ENCODE data around the gene CCDC188. TPM values are rescaled to one million over a fixed set of nuclear protein-coding genes. Genes with fewer than 3 reads are reported as not detected.

CCDC188 gene
- total and polyA plus RNA-seq, 2 of the 8 experiments (the other 6 are each of a cell fraction or from before 2014, with no cell fraction given) = not detected

GRCh38 chr22:20099099-20099711 is 51.6 kb downstream of the CCDC188 start:
- H2BK5ac ChIP-seq (ENCODE audit: low read depth, low read length) = no peak overlapping the region
- no peak overlapping the region for H3K4me3 ChIP-seq (ENCODE audit: extremely low read depth in 1 of 4, insufficient read depth in 2 of 4, low read depth in 3 of 4, low read length in 4 of 4)
- H3K14ac ChIP-seq (ENCODE audit: insufficient read length) = no peak overlapping the region
- H3K36me3 ChIP-seq (ENCODE audit: control insufficient read depth in 2 of 4, insufficient read depth in 4 of 4, low read length in 3 of 4) = peaks cover 15 to 87% (median 48%) of the 10 kb centered on the region in 4 experiments
- H3K9me3 ChIP-seq (ENCODE audit: insufficient read depth in 2 of 2, low read depth in 1 of 2, low read length in 1 of 2) = no peaks in the 10 kb centered on the region
- peaks cover 9% of the 10 kb centered on the region for H3K79me1 ChIP-seq (ENCODE audit: low read depth, low read length)
- H4K8ac ChIP-seq (ENCODE audit: extremely low read depth, insufficient read depth, low read length) = no peak overlapping the region
- H3K18ac ChIP-seq (ENCODE audit: extremely low read depth, low read length) = no peak overlapping the region
- H4K5ac ChIP-seq (ENCODE audit: insufficient read length, low read depth, low read length) = no peak overlapping the region
- no peaks in the 10 kb centered on the region for H3K27me3 ChIP-seq (replicated peaks in 1 of 4; ENCODE audit: control insufficient read depth in 3 of 4, extremely low read depth in 1 of 4, insufficient read depth in 3 of 4, low read length in 3 of 4)
- no peak overlapping the region for H3K27ac ChIP-seq (ENCODE audit: low read depth, low read length)
- no peak for DNase-seq (ENCODE audit: low read depth in 1 of 2, low spot score in 2 of 2)
- TF ChIP-seq SIN3A (conservative IDR thresholded peaks at IDR 0.05 in 1 of 2, IDR thresholded peaks at IDR 0.05 in 1 of 2; ENCODE audit: low read depth in 1 of 2, low read length in 2 of 2) (no peak), CTBP2 (IDR thresholded peaks at IDR 0.05; ENCODE audit: borderline replicate concordance, insufficient read depth, insufficient read length, low read length) (no peak), TAF1 (IDR thresholded peaks at IDR 0.05; ENCODE audit: low read depth, low read length) (no peak), ZNF274 (IDR thresholded peaks at IDR 0.05; ENCODE audit: borderline replicate concordance, extremely low read depth, low read length) (no peak), YY1 (IDR thresholded peaks at IDR 0.05; ENCODE audit: low read depth, low read length) (no peak), SP4 (IDR thresholded peaks at IDR 0.05; ENCODE audit: low read length) (no peak), POLR2AphosphoS5 (IDR thresholded peaks at IDR 0.05; ENCODE audit: low read depth, low read length) (no peak)
- no peak overlapping the region for H3K56ac ChIP-seq (replicated peaks; ENCODE audit: insufficient read length, low read depth, low read length)
- H3K79me2 ChIP-seq (ENCODE audit: control insufficient read depth in 1 of 2, insufficient read depth in 2 of 2, low read length in 2 of 2) = peaks cover 0 to 48% of the 10 kb centered on the region in 2 experiments
- H2AK5ac ChIP-seq (ENCODE audit: low read depth, low read length) = no peak overlapping the region
- H2BK12ac ChIP-seq (ENCODE audit: low read depth, low read length) = no peak overlapping the region
- H3K23me2 ChIP-seq (ENCODE audit: low read depth, low read length) = no peaks in the 10 kb centered on the region
- no peak overlapping the region for H2AFZ ChIP-seq (ENCODE audit: low read length)
- peaks cover 9 to 24% of the 10 kb centered on the region in 2 experiments for H4K20me1 ChIP-seq (replicated peaks in 1 of 2; ENCODE audit: control insufficient read depth in 1 of 2, insufficient read depth in 2 of 2, low read length in 2 of 2)
- no peak overlapping the region for H4K91ac ChIP-seq (replicated peaks; ENCODE audit: insufficient read length, low read length)
- H2BK20ac ChIP-seq (ENCODE audit: low read length) = no peak overlapping the region
- POLR2A ChIA-PET (ENCODE audit: partially characterized antibody) = interaction anchor here (0.6 to 29.4 kb wide), 4 partner anchors 12 to 1106 kb away, joined by 6 to 598 read pairs (median 8); partner anchors contain the start of genes RANBP1 and TRMT2A
- no peak overlapping the region for H3K23ac ChIP-seq (ENCODE audit: insufficient read length)
- H2BK15ac ChIP-seq (ENCODE audit: low read length) = no peak overlapping the region
- no peak overlapping the region for H3K4ac ChIP-seq (replicated peaks; ENCODE audit: insufficient read length, low read depth, low read length)
- CTCF ChIA-PET (ENCODE audit: partially characterized antibody) = interaction anchor here (0.8 to 4.5 kb wide), 3 partner anchors 8 to 13 kb away, joined by 3 to 23 read pairs (median 3); no protein-coding TSS in a partner anchor
- H2BK120ac ChIP-seq (replicated peaks; ENCODE audit: low read depth, low read length) = no peak overlapping the region
- H3K4me2 ChIP-seq (ENCODE audit: insufficient read depth in 1 of 2, low read depth in 2 of 2, low read length in 2 of 2) = no peak overlapping the region
- H3K4me1 ChIP-seq (replicated peaks in 1 of 4; ENCODE audit: control insufficient read depth in 3 of 4, insufficient read depth in 4 of 4, low read length in 3 of 4) = peaks cover 0 to 6% (median 0%) of the 10 kb centered on the region in 4 experiments; a peak in 3 of 7 replicates
- H3K9ac ChIP-seq (replicated peaks in 1 of 4; ENCODE audit: extremely low read depth in 1 of 4, low read depth in 3 of 4, low read length in 3 of 4) = no peak overlapping the region
- no peak for FAIRE-seq
- 89% methylated on average over 6 of the region's 6 CpGs; no CpG with 5 or more reads in 1 of the 2 experiments for WGBS, 2 experiments (ENCODE audit: extremely low coverage in 1 of 2, insufficient coverage in 1 of 2, insufficient read length in 1 of 2, insufficient replicate concordance in 2 of 2, low coverage in 1 of 2, low lambda C conversion rate in 2 of 2, missing lambda C conversion rate in 1 of 2)
